ENCODE measurements around the gene MAN1A1.
"Not testable (repeated sequence)": the region's sequence is repeated elsewhere in the genome, so short reads cannot be mapped to it uniquely, and the experiment has no call there.

MAN1A1 gene

GRCh38 chr6:119187596-119187995 is 162.0 kb downstream of the MAN1A1 start:
- no peak for DNase-seq

GRCh38 chr6:119186490-119186889 is 163.1 kb downstream of the MAN1A1 start:
- no peak for DNase-seq

- no peak for DNase-seq
These were observed 165.4 kb downstream of the MAN1A1 start for GRCh38 chr6:119184008-119184648.

- DNase-seq = no peak
These were observed 166.1 kb downstream of the MAN1A1 start for GRCh38 chr6:119183457-119183856.

- no peak for DNase-seq
These were observed 166.7 kb downstream of the MAN1A1 start for GRCh38 chr6:119182875-119183274.

- no peak for DNase-seq
These were observed 167.3 kb downstream of the MAN1A1 start for GRCh38 chr6:119182216-119182803.

- DNase-seq = no peak
These were observed 168.5 kb downstream of the MAN1A1 start for GRCh38 chr6:119181046-119181445.

GRCh38 chr6:119179842-119180241 is 169.7 kb downstream of the MAN1A1 start:
- peak; percentile 11 for DNase-seq

GRCh38 chr6:119179062-119179461 is 170.5 kb downstream of the MAN1A1 start:
- DNase-seq = no peak

GRCh38 chr6:119176445-119176844 is 173.1 kb downstream of the MAN1A1 start:
- DNase-seq = no peak

GRCh38 chr6:119174879-119175817 is 174.4 kb downstream of the MAN1A1 start:
- DNase-seq = no peak

GRCh38 chr6:119174085-119174445 is 175.5 kb downstream of the MAN1A1 start:
- no peak for DNase-seq

- DNase-seq = no peak
These were observed 176.1 kb downstream of the MAN1A1 start for GRCh38 chr6:119173249-119174084.

- no peak for DNase-seq
These were observed 176.7 kb downstream of the MAN1A1 start for GRCh38 chr6:119172824-119173223.

- DNase-seq = no peak
These were observed 177.5 kb downstream of the MAN1A1 start for GRCh38 chr6:119171864-119172588.

GRCh38 chr6:119171088-119171841 is 178.3 kb downstream of the MAN1A1 start:
- no peak for DNase-seq

GRCh38 chr6:119170447-119171087 is 179.0 kb downstream of the MAN1A1 start:
- peak; percentile 39 for DNase-seq

- no peak for DNase-seq
These were observed 179.5 kb downstream of the MAN1A1 start for GRCh38 chr6:119170103-119170446.

- not testable (repeated sequence) for DNase-seq
These were observed 180.2 kb downstream of the MAN1A1 start for GRCh38 chr6:119169355-119169754.

GRCh38 chr6:119166024-119166784 is 183.4 kb downstream of the MAN1A1 start:
- no peak for DNase-seq

Data from hematopoietic multipotent progenitor cell treated with erythropoietin and hydrocortisone succinate and interleukin-3 and kit ligand, for 6 days (in vitro differentiated cells).